Activated CD4-positive, alpha-beta T cell treated with anti-CD3 and anti-CD28 coated beads for 48 hours (primary cell): ENCODE data around the gene SPATA31E1.
"Not testable (repeated sequence)": the region's sequence is repeated elsewhere in the genome, so short reads cannot be mapped to it uniquely, and the experiment has no call there.

Source experiments
- DNase-seq: peaks from one replicate; pipeline ENCODE4 v3.0.0-alpha.2; 2020

Gene SPATA31E1

DNA sequence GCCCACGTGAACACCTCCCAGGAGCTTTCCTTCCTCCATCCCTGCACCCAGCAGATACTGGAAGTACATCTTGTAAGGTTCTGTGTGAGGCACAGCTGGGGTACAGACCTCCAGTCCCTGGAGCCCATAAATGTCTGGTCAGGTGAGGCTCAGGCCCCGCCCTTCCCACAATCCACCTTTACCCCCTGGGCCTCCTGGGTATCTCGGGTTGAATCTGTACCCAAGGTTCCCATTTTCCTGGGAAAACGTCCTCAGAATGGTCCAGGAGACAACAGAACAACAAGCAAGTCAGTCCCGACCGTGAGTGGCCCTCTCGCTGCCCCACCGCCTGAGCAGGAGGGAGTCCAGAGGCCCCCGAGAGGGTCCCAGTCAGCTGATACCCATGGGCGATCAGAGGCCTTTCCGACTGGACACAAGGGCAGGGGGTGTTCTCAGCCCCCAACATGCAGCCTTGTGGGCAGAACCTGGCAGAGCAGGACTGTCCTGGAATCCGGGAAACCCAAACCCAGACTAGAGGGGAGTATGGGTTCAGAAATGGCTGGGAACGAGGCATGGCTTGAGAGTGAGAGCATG is 4.3 kb downstream of the SPATA31E1 start:
- no peak for DNase-seq

DNA sequence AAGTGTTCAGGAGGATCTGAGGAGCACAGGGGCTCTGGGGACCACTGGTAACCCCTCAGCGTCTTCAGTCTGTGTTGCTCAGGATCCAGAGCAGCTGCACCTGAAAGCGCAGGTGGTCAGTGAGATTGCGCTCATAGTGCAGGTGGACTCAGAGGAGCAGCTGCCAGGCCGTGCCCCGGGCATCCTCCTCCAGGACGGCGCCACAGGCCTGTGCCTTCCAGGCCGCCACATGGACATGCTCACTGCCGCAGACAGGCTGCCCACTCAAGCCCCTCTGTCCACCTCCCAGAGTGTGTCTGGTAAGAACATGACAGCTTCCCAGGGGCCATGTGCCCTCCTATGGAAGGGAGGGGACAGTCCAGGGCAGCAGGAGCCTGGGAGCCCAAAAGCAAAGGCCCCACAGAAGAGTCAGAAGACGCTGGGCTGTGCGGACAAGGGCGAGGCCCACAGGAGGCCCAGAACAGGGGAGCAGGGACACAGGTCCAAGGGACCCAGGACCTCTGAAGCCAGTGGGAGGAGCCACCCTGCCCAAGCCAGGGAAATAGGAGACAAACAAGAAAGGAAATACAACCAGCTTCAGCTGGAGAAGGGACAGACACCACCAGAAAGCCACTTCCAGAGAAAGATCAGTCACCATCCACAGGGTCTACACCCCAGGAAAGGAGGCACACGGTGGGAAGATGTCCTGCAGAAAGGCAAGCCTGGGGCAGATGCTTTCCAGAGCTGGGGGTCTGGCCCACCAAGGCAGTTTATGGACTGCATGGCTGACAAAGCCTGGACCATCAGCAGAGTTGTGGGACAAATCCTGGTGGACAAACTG is 5.2 kb downstream of the SPATA31E1 start:
- no peak for DNase-seq

DNA sequence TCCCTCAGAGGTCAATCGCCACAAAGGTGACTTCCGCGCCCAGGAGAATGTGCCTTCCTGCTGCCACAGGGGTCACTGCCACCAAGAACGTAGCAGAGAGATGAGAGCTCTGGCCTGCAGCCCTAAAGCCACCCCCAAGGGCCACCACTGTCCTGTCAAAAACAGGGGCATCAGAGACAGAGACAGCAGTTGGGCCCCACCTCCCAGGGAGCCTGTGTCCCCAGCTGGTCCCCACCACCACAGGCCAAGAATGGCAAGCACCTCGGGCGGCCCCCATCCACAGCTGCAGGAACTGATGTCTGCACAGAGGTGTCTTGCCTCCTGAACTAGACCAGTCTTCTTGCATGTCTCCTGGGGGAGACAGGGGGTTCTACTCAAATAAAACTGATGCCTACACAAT is 5.8 kb downstream of the SPATA31E1 start:
- DNase-seq: no peak

DNA sequence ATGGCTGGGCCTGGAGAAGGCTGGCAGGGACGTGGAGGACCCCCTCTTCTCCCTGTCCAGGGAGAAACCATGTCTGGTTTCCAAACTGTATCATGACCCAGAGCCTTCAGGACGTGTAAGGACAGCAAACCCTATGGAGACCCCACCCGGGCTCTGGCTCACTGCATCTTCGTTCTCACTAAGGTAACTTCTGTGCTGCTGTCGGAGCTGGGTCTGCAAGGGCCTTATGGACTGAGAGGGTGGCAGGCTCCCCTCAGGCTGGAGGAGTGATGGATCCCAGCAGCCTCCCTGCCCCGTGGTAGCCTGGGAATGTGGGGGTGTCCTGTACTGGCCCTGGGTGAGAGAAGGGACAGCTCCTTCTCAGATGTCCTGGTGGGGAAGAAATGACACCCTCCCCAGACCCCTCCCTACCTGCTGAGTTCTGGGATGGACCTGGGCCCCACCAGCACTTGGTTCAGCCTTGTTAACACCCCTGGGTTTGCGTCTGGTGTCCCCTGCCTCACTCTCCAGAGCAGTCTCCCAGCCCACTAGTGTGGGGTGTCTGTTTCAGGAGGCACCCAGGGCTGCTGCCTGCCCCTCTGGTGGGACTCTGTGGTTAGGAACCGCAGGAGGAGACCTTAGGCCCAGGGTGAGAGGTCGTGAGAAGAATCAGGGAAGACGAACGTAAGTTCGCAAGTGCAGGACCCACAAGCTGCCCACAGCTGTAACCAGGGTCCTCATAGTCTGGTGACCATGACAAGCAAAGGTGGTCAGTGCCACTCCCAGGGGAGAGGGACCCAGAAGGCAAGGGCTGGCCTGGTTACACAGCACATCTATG is 6.6 kb downstream of the SPATA31E1 start:
- DNase-seq: no peak

DNA sequence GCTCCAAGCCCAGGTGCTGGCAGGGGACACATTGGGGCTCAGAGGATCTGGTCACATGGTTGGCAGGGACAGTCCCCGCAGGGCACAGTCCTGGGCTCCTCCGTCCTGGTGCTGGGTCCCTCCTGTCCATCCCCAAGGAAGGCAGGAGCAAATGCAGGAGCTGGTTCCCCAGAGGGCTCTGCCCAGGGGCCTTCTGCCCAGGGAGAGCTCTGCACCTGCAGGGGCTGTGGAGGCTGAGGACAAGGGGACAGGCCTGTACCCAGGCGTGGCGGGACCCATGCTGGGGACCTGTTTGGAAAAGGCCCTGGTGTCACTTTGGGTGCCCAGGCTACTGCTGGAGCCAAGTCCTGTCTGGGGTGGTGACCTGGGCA is 7.2 kb downstream of the SPATA31E1 start:
- no peak for DNase-seq

DNA sequence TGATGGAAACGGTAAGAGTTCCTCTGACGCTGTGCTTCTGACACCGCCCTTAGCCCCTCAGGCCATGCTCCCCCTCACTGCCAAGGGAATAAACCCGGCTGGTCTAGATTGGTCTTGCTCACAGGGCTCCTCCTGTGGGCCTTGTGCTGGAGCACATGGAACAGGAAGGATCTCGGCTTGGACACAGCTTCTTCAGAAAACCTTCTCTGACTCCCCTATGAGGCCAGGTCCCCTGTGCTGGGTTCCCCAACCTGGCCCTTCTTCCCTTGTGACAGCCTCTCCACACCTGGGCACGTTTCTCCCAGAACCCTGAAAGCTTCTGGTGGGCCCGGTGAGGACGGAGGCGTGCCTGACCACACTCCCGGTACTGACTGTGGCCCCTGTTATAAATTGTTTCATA is 8.2 kb downstream of the SPATA31E1 start:
- DNase-seq: no peak

DNA sequence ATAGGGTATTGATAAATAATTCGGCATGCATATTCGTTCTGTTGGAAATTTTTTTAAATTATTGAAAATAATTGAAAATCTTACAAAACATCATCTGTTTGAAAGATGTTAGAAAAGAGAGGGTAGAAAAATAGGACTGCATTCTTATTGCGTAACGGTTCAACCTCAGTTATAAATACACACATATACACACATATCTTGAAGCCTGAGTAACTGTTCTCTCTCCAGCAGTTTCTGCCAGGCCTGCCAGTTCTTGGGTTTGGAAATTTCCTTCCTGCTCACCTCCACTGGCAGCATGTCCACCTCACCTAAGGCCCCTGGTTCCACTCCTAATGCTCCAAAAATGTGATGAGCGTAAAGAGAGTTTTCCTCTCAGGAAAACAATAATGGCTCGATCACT is 9.1 kb downstream of the SPATA31E1 start:
- DNase-seq: no peak

DNA sequence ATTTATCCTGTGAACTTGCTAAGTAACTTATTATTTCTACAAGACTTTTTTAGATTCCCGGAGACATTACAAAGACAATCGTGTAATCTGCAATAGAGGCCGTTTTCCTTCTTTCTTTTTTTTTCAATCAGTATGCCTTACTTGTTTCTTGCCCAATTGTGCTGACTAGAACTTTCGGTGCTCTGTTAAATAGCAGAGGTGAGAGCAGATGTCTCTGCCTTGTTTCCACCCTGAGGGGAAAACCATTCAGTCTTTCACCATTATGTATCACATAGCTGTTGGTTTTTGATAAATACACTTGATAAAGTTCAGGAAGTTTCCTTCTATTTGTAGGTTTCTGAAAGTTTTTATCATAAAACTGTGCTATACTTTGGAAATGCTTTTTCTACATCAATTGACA is 10.3 kb downstream of the SPATA31E1 start:
- DNase-seq: no peak

DNA sequence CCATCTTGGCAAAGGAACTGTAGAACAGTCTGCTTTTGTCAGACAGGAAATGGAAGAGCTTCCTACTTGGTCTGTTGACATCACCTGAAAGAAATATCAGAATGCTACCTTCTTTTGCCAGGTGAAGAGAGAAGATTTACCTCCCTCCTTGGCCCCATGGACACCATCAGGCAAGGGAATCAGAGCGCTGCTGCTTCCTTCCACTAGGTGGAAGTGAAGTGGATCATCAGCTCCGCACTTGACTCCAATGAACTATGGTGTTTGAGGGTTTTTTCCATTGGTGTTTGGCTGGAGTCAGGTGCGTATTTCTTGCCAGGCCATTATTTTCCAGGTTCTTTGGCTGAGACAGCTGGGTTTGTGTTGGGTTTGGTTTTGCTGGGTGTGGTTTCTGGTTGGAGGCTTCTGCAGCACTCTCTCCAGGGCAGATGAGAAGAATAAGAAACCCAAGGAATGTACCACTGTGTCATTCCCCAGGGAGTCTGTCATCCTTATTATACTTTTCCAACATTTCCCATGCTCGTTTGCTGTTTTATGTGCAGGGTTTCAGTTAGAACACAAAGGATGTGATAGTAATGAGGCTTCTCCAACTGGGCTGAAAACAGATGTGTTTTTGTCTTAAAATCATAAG is 12.4 kb downstream of the SPATA31E1 start:
- no peak for DNase-seq

DNA sequence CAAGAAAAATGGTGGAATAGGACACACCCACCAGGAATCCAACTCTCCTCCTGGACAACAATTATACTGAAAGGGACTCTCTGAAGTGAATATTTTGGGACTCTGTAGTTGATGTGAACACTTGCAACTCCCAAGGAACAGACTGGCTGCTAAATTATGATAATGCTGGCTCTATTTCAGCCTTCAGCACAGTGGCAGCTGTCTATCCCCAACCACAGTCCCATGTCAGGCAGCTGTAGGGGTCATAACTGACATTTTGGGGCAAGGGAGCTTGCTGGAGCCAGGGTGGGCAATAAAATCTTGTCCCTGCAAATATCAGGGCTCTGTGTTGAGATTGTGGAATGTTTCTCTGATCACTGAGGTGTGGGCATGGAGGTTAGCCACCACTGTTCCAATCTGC is 14.2 kb downstream of the SPATA31E1 start:
- DNase-seq: no peak

DNA sequence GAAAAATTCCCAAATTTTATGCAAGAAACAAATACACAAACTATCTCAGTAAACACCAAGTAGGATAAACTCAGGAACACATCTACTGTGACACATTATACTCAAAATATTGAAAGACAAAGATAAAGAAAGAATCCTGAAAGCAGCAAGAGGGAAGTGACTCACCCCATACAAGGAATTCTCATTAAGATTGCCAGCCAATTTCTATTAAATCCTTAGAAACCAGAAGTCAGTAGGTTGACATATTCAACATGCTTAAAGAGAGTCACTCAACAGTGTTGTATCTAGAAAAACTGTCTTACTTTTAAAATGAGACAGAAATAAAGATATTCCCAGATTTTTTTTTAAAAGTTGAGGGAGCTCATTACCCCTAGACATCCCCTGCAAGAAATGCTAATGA is 15.5 kb downstream of the SPATA31E1 start:
- no peak for DNase-seq

DNA sequence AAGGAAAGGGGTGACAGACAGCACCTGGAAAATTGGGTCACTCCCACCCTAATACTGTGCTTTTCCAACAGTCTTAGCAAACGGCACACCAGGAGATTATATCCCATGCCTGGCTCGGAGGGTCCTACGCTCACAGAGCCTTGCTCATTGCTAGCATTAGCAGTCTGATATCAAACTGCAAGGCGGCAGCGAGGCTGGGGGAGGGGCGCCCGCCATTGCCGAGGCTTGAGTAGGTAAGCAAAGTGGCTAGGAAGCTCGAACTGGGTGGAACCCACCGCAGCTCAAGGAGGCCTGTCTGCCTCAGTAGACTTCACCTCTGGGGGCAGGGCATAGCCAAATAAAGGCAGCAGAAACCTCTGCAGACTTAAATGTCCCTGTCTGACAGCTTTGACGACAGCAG is 19.7 kb downstream of the SPATA31E1 start:
- DNase-seq: not testable (repeated sequence)

DNA sequence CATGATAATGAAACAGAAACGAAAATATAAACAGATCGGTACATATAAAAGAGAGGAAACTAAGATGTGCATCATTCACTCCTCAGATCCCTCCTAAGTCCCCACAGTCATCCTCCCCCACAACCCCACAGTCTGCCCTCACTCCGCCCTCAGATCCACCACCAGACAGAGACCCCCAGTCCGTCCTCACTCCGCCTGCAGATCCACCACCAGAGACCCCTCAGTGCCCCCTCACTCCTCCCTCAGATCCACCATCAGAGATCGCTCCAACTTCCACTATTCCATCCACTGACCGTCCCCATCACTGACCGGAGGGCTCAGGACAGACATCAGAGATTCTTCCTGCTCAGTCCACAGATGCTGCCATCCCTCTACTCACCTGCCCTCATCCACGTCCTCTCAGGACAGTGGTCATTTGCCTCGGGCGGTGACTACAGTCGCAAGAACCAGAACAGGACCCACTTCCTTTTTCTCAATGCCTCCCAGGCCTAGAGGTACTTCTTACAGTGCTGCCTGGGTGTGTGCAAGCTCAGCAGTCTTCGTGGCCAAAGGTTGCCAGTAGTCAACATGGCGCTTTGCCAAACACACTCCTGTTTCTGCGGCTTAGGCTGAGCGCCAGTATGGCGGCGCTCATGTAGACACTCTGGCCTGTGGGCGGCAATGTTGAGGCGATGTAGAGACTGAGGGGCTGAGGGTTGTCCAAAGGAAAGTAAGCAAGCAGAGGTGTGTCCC is 26.8 kb downstream of the SPATA31E1 start:
- DNase-seq: no peak

DNA sequence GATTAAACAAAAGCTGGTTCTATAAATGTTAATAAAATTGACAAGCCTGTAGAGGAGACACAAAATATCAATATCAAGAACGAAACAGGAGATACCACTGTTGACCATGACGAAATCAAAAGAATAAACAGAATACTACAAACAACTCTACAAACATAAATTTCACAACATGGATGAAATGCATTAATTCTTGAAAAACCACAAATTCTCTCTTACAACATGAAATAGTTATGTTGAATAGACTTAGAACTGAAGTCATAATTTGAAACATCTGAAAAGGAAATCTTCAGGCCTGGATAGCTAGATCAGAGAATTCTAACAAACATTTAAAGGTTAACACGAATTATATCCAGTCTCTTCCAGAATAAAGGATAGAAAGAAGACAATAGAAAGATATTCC is 28.1 kb downstream of the SPATA31E1 start:
- DNase-seq: no peak

DNA sequence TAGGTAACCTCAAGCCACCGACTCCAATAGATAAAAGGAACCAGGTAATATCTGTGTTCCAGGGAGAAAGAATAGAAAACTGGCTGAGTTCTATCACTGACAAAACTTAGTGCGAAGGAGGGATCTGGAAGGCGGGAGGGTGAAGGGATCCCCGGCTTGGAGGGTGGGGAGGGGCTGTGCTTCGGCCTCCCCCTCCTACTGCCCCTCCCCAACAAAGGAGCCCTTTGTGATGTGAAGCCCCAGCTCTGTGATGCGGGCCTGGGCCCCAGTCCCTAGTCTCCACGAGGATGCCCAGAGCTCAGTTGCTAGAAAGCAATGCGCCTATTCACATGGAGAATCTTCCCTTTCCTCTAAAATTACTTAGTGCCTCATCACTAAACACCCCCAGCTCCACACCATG is 35.0 kb downstream of the SPATA31E1 start, which contains the start of gene SPATA31C1:
TSS of gene SPATA31C1 (plus strand) at position 301 of the 400 bp plus-strand sequence.
- DNase-seq: not testable (repeated sequence)

DNA sequence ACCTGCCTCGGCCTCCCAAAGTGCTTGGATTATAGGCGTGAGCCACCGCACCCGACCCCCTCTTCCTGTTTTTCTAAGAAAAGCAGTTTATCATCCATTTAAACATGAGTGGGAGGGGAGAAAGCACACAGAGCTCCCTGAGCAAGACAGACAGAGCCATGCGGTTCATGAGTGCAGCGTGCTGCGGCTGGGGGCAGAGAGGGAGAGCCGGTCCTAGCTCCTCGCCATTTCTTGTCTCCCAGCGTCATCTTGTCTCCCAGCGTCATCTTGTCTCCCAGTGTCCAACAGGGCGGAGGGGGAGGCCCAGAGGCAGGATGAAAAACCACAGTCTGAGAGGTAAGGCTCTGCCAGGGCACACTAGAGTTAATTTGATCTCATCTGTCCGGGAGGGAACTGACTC is 36.3 kb downstream of the SPATA31E1 start:
- DNase-seq: not testable (repeated sequence)

DNA sequence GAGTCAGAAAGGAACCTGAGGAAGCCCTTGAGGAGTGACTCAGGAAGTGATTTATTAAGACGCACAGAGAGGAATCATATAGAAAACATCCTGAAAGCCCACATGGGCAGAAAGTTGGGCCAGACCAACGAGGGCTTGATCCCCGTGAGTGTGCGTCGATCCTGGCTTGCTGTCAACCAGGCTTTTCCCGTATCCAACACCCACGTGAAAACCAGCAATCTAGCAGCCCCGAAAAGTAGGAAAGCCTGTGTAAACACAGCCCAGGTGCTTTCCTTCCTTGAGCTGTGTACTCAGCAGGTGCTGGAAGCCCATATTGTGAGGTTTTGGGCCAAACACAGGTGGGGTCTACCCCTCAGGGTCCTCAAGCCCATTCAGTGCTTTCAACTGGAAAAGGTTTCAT is 38.9 kb downstream of the SPATA31E1 start:
- not testable (repeated sequence) for DNase-seq

DNA sequence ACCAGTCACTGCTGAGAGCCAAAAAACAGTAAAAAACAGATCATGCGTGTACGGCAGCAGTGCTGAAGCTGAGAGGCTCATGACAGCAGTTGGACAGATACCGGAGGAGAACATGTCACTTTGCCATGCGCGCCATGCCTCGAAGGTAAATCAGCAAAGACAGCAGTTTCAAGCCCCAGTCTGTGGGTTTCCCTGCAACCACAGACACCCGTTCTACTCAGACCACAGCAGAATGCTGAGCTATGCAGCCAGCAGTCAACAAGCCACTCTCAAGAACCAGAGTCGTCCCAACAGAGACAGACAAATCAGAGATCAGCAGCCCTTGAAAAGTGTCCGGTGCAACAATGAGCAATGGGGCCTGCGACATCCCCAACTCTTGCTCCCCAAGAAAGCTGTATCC is 40.3 kb downstream of the SPATA31E1 start:
- DNase-seq: peak; percentile 31

DNA sequence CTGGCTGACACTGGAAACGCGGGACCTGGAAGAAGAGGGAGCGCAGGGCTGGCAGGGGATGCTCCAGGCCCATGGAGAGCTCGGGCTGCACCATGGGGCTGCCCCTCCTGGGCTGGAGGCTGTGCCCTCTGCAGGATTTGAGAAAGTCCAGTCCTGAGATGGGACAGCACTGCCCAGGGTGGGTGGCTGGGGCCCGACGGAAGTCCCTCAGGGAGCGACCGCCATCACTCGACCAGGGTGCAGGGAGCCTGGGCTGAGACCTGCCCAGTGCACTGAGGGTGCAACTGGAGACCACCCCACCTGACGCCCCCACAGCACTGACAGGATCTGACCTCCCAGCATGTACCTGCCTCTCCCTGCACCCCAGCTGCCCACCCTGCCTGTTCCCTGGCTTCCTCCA is 42.2 kb downstream of the SPATA31E1 start:
- not testable (repeated sequence) for DNase-seq

DNA sequence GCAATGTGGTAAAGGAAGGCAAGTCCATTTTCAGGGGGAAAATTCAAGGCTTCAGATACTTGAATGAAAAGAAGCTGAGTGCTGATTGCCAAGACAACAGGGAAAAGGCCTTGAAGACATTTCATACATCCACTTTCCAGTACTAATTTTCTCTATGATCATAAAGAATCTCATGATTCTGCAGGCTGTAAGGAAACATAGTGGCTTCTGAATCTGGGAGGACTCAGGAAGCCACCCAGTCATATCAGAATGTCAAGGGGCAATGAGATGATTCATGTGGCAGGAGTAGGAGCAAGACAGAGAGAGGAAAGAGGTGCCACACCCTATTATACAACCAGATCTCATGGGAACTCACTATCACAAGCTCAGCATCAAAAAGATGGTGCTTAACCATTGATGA is 46.5 kb downstream of the SPATA31E1 start:
- not testable (repeated sequence) for DNase-seq

DNA sequence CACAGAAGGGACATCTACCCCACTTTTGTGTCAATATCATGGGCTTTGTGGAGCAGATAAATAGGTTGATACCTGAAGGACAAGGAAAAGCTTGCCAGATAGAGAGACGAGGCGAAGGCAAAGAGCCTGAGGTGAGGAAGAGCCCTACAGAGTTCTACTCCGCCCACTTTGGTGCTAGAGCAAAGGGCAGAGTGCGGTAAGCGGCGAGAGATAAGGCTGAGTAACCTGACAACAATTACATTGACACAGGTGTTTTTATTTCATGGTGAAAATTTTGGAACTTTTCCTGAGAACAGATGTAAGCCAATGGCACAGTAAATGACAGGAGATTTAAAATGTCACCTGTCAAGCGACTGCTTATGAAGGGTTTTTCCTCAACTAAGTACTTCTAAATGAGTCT is 51.8 kb downstream of the SPATA31E1 start:
- not testable (repeated sequence) for DNase-seq

DNA sequence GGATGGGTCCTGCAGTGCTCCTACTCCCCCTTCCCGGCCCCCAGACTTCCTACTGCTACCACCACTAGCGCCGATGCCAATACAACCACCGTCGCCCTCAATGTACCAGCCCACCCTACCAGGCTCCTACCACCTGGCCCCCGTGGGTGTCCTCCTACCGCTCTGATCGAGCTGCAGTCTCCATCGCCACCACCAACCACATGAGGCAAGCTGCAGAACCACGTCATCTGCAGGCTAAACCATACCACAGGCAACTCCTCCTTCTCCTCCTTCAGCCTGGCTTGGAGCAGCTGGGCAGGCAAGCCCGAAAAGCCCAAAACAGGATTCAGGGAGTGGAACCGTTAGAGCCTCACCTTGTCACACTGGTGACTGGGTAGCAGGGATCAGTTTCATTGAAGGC is 54.7 kb downstream of the SPATA31E1 start:
- DNase-seq: not testable (repeated sequence)

DNA sequence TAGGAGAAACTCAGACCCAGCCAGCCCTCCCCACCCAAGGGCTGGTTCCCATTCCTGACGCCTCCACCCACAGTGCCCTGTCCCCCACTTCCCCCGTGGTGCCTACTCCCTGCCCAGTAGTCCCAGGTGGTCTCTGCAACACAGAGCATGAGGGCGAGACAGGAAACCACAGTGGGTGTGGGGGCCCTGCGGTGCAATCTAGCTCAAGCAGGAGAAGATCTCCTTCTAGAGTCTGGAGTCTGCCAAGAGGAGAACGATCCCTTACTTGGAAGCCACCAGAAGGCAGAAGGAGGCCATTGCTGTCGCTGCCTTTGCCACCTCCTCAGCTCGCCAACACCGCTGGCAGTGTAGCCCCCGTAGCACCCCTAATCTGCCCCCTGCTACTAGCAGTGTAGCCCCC is 55.2 kb downstream of the SPATA31E1 start:
- not testable (repeated sequence) for DNase-seq
